GM21381 (cell line): ENCODE data around the gene PADI3.
"Not testable (repeated sequence)": the region's sequence is repeated elsewhere in the genome, so short reads cannot be mapped to it uniquely, and the experiment has no call there.

Source experiments
- ATAC-seq: cut with Tn5 transposase; IDR thresholded peaks from one replicate; pipeline ENCODE4 v1.9.1; 2021; ENCODE audit warnings: mild to moderate bottlenecking, moderate library complexity; ENCODE audit not compliant: unreplicated experiment

Gene PADI3

GRCh38 chr1:17321857-17322390 is 73.0 kb downstream of the PADI3 start:
- not testable (repeated sequence) for ATAC-seq

DNA sequence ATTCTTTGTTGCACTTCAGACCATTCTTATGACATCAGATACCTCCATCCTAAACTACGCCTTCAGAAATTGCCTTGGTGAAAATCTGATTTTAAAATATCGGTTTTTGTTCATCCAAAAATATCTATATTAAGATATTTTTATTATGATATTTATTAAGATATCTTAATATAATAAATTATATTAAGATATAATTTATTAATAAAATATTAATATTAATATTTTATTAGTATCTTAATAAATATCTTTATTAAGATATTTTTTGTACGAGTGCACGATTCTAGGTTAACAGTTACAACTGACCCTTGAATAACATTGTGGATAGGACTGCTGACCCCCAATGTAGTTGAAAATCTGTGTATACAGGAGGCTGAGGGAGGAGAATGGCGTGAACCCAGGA is 80.0 kb downstream of the PADI3 start:
- ATAC-seq: no peak

GRCh38 chr1:17329610-17330009 is 80.7 kb downstream of the PADI3 start:
- ATAC-seq: no peak

- ATAC-seq: no peak
Measured at GRCh38 chr1:17330856-17331255, 82.0 kb downstream of the PADI3 start.

- no peak for ATAC-seq
Measured at GRCh38 chr1:17333081-17333480, 84.2 kb downstream of the PADI3 start.
